B cell (primary cell): ENCODE measurements around the gene PRKCA. TPM values are rescaled to one million over a fixed set of nuclear protein-coding genes. Genes with fewer than 3 reads are reported as not detected.

ENCODE experiments used
- ATAC-seq: fragments of 200-7000 bp; cut with Tn5 transposase; one replicate; pipeline ENCODE4 v1.10.0; 2021; ENCODE audit warnings: low read depth, mild to moderate bottlenecking, moderate number of reproducible peaks, moderate library complexity
- CTCF ChIA-PET: fragments of 350-600 bp; sonication (Branson Sonifier 250); formaldehyde crosslinking; loops from one replicate; lab custom pipeline; 2021; ENCODE audit warnings: antibody characterized with exemption, inconsistent platforms; lab: Charles Lee
- POLR2A ChIA-PET: fragments of 350-600 bp; sonication (Branson Sonifier 250); formaldehyde crosslinking; loops from one replicate; lab custom pipeline; 2021; ENCODE audit warnings: antibody characterized with exemption; lab: Charles Lee
- DNase-seq: peaks from one replicate; pipeline ENCODE4 v3.0.0; 2013
- H2AFZ ChIP-seq: 2 replicates; pipeline ENCODE4 v1.6.1; 2012; ENCODE audit warnings: mild to moderate bottlenecking, low read depth, low read length; ENCODE audit not compliant: insufficient read depth, poor library complexity, severe bottlenecking
- H3K27ac ChIP-seq, 2 donors: 1 replicate in 1 of 2; 2 replicates in 1 of 2; pipeline ENCODE4 v1.5.1; 2012 to 2013; ENCODE audit warnings: low read length in 2 of 2, mild to moderate bottlenecking in 2 of 2, moderate library complexity in 1 of 2
- H3K27me3 ChIP-seq, 4 experiments: fragments of 200-600 bp in 1 of 4; sonication (generic) in 1 of 4; replicated peaks in 1 of 4; 1 replicate in 2 of 4; 2 replicates in 2 of 4; pipeline versions ENCODE4 v1.6.1 to v1.7.0; 2013 to 2016; ENCODE audit warnings: low read length in 3 of 4, mild to moderate bottlenecking in 2 of 4, mixed read lengths in 1 of 4, moderate library complexity in 1 of 4; ENCODE audit not compliant: insufficient read depth in 4 of 4, control insufficient read depth in 3 of 4; ENCODE audit errors: control extremely low read depth in 1 of 4
- H3K36me3 ChIP-seq, 2 experiments: replicated peaks in 1 of 2; 1 replicate in 1 of 2; 2 replicates in 1 of 2; pipeline versions ENCODE4 v1.6.1 to v1.7.1; 2013; ENCODE audit warnings: low read length in 1 of 2; ENCODE audit not compliant: insufficient read depth in 2 of 2, control insufficient read depth in 1 of 2; ENCODE audit errors: control extremely low read depth in 1 of 2, extremely low read depth in 1 of 2
- H3K4me1 ChIP-seq, 2 donors: fragments of 200-600 bp in 1 of 2; sonication (generic) in 1 of 2; 1 replicate in 1 of 2; 2 replicates in 1 of 2; pipeline versions ENCODE4 v1.5.1 to v1.6.1; 2013 to 2017; ENCODE audit warnings: low read length in 2 of 2; ENCODE audit not compliant: control insufficient read depth in 2 of 2, insufficient read depth in 2 of 2
- H3K4me2 ChIP-seq: replicated peaks from 2 replicates; pipeline ENCODE3; 2012; ENCODE audit warnings: mild to moderate bottlenecking, low read depth, low read length; ENCODE audit not compliant: poor library complexity, severe bottlenecking
- H3K4me3 ChIP-seq, 5 experiments: fragments of 200-600 bp in 1 of 5; sonication (generic) in 1 of 5; 1 replicate in 3 of 5; 2 replicates in 2 of 5; pipeline versions ENCODE4 v1.5.1 to v1.7.0; 2011 to 2016; ENCODE audit warnings: low read length in 4 of 5, mild to moderate bottlenecking in 4 of 5, low read depth in 2 of 5, control low read depth in 1 of 5, moderate library complexity in 1 of 5; ENCODE audit not compliant: insufficient read depth in 1 of 5; ENCODE audit errors: control extremely low read depth in 1 of 5, extremely low read depth in 1 of 5
- H3K79me2 ChIP-seq: fragments of 200-600 bp; sonication (generic); one replicate; pipeline ENCODE4 v1.6.0; 2016; ENCODE audit warnings: low read length; ENCODE audit not compliant: control insufficient read depth, insufficient read depth
- H3K9ac ChIP-seq: fragments of 200-600 bp; sonication (generic); 2 replicates; pipeline ENCODE4 v1.6.1; 2017; ENCODE audit warnings: mild to moderate bottlenecking, low read length, moderate library complexity
- H3K9me3 ChIP-seq, 3 donors: one replicate each; pipeline versions ENCODE4 v1.6.1 to v1.7.1; 2013; ENCODE audit warnings: low read length in 2 of 3; ENCODE audit not compliant: control insufficient read depth in 2 of 3, insufficient read depth in 1 of 3; ENCODE audit errors: control extremely low read depth in 1 of 3
- H4K20me1 ChIP-seq: 2 replicates; pipeline ENCODE4 v1.6.0; 2012; ENCODE audit warnings: mild to moderate bottlenecking, low read length; ENCODE audit not compliant: insufficient read depth, control insufficient read depth, poor library complexity, severe bottlenecking
- H3K27ac Mint-ChIP-seq: one replicate; pipeline ENCODE4 v1.8.0; 2021; ENCODE audit warnings: mixed read lengths
- H3K27me3 Mint-ChIP-seq: one replicate; pipeline ENCODE4 v1.8.0; 2021; ENCODE audit warnings: mixed read lengths
- H3K4me1 Mint-ChIP-seq: one replicate; pipeline ENCODE4 v1.8.0; 2021; ENCODE audit warnings: mixed read lengths
- H3K4me3 Mint-ChIP-seq: one replicate; pipeline ENCODE4 v1.8.0; 2021; ENCODE audit warnings: mixed read lengths
- H3K9me3 Mint-ChIP-seq: one replicate; pipeline ENCODE4 v1.8.0; 2022; ENCODE audit warnings: mixed read lengths; ENCODE audit not compliant: insufficient read depth
- EZH2 ChIP-seq: IDR thresholded peaks from 2 replicates; pipeline ENCODE4 v1.6.1; 2012; ENCODE audit warnings: borderline replicate concordance, low read depth, mild to moderate bottlenecking, moderate library complexity, low read length; ENCODE audit not compliant: insufficient read depth, poor library complexity, severe bottlenecking
- WGBS: methylation state at CpG from one replicate; pipeline ENCODE4 v1.1.5; 2013; ENCODE audit warnings: missing lambda C conversion rate; ENCODE audit not compliant: insufficient coverage; 5-methylcytosine and 5-hydroxymethylcytosine counted together
- intact Hi-C: fragments of 100-400 bp; cut with micrococcal nuclease; formaldehyde crosslinking; loops from one replicate; pipeline ENCODE4 v1.10.0; 2022
- polyA plus RNA-seq: library from polyadenylated mRNA; depleted of rRNA; stranded (reverse); fragments of >200 nt; gene quantifications from 2 replicates; pipeline ENCODE4 v1.2.3, GENCODE V29; 2012
- total RNA-seq, 2 donors: library from RNA; stranded (reverse); fragments of 120-200 nt in 1 of 2; gene quantifications; 1 replicate in 1 of 2; 2 replicates in 1 of 2; pipeline versions ENCODE4 v1.2.3 to v1.2.4, GENCODE V29; 2013 to 2022
- TF ChIP-seq, protein P1 (sequence below): fragments of 200-600 bp; IDR thresholded peaks from one replicate; pipeline ENCODE4 v1.8.0; 2022; ENCODE audit warnings: antibody characterized with exemption, mild to moderate bottlenecking

Gene PRKCA
- total and polyA plus RNA-seq, 2 donors (not counting 1 experiment from before 2014, with no cell fraction given) = 0.33 to 7.7 TPM

DNA sequence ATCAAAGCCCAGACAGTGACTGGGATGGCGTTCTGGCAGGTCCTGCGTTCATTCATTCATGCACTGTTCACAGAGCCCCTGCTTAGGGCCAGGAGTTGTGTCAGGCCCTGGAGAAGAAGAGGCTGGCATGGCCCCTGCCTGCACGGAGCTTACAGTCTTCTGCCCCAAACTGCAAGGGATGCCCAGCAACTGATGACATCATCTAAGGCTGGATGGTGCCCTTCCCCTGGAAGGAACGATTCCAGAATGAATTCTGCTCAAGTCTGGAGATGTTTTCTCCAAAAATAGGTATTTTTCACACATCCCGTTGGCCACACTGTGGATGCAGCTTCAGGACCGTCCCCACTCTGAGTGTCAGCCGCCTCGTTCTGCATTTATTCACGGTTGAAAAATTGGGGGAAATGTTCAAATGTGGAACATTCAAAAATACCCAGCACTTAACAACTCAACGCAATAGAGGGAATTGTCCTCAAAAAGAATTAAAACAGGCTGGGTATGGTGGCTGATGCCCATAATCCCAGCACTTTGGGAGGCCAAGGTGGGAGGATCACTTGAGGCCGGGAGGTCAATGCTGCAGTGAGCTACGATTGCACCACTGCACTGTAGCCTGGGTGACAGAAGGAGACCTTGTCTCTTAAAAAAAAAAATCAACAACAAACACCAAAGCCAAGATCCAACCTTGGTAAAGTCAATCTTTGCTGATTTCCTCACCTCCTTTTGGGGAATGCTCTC is 508.7 kb downstream of the PRKCA start:
- TF ChIP-seq, protein P1, sequence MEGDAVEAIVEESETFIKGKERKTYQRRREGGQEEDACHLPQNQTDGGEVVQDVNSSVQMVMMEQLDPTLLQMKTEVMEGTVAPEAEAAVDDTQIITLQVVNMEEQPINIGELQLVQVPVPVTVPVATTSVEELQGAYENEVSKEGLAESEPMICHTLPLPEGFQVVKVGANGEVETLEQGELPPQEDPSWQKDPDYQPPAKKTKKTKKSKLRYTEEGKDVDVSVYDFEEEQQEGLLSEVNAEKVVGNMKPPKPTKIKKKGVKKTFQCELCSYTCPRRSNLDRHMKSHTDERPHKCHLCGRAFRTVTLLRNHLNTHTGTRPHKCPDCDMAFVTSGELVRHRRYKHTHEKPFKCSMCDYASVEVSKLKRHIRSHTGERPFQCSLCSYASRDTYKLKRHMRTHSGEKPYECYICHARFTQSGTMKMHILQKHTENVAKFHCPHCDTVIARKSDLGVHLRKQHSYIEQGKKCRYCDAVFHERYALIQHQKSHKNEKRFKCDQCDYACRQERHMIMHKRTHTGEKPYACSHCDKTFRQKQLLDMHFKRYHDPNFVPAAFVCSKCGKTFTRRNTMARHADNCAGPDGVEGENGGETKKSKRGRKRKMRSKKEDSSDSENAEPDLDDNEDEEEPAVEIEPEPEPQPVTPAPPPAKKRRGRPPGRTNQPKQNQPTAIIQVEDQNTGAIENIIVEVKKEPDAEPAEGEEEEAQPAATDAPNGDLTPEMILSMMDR = no peak
- TF ChIP-seq EZH2 = no peak
- peaks cover 44% of the 10 kb centered on the region for H3K27me3 Mint-ChIP-seq
- Histone ChIP-seq H2AFZ (no peak overlapping the region), H3K4me1 (no peaks in the 10 kb centered on the region), H3K9ac (no peak overlapping the region), H3K27me3 (peaks cover 0 to 16% (median 3%) of the 10 kb centered on the region in 4 experiments), H3K9me3 (peaks cover 0 to 6% (median 0%) of the 10 kb centered on the region in 3 donors), H3K36me3 (no peaks in the 10 kb centered on the region), H3K4me2 (no peak overlapping the region), H3K4me3 (no peak overlapping the region), H4K20me1 (no peaks in the 10 kb centered on the region), H3K79me2 (no peaks in the 10 kb centered on the region), H3K27ac (no peak overlapping the region)
- no peak for DNase-seq
- ChIA-PET POLR2A (no interaction called here), CTCF (no interaction called here)
- ATAC-seq = no peak
- WGBS = 88% methylated on average over 6 of the region's 12 CpGs
- no peak overlapping the region for H3K4me3 Mint-ChIP-seq
- no peaks in the 10 kb centered on the region for H3K9me3 Mint-ChIP-seq
- intact Hi-C loops = no loop called here
- no peaks in the 10 kb centered on the region for H3K4me1 Mint-ChIP-seq
- H3K27ac Mint-ChIP-seq = no peak overlapping the region

DNA sequence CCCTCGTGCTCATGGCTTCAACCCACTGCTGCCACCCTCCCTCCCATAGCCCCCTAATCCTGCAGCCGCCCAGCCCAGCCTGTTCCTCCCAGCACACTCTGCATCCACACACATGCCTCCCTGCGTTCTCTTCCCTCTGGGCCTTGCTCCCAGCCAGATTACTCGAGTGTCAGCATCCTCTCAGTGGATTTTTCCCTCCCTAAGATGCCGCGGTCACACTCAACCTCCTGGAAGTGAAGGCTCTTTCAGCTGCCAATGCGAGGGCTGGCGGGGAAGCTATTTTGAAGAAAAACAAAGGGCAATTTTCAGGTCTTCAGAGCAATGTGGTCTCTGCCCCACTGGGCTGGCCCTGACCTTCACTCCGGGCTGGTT is 509.3 kb downstream of the PRKCA start:
- H3K27ac ChIP-seq = no peak overlapping the region
- TF ChIP-seq, protein P1 = no peak
- no peak for TF ChIP-seq EZH2
- ATAC-seq (no peak), DNase-seq (no peak)
- H3K9me3 ChIP-seq = peaks cover 0 to 6% (median 0%) of the 10 kb centered on the region in 3 donors
- peaks cover 41% of the 10 kb centered on the region for H3K27me3 Mint-ChIP-seq
- no peak overlapping the region for H3K4me3 ChIP-seq
- no peaks in the 10 kb centered on the region for H3K79me2 ChIP-seq
- CTCF ChIA-PET = no interaction called here
- H4K20me1 ChIP-seq = no peaks in the 10 kb centered on the region
- no peak overlapping the region for H3K4me3 Mint-ChIP-seq
- H3K9ac ChIP-seq = no peak overlapping the region
- no peaks in the 10 kb centered on the region for H3K4me1 Mint-ChIP-seq
- H3K27me3 ChIP-seq = peaks cover 0 to 13% (median 3%) of the 10 kb centered on the region in 4 experiments
- no peaks in the 10 kb centered on the region for H3K36me3 ChIP-seq
- POLR2A ChIA-PET = no interaction called here
- no peaks in the 10 kb centered on the region for H3K9me3 Mint-ChIP-seq
- H2AFZ ChIP-seq = no peak overlapping the region
- WGBS = 88% methylated on average over 9 of the region's 9 CpGs
- intact Hi-C loops = no loop called here
- H3K4me1 ChIP-seq = no peaks in the 10 kb centered on the region
- H3K4me2 ChIP-seq = no peak overlapping the region
- H3K27ac Mint-ChIP-seq = no peak overlapping the region
